Measurements from ENCODE around the gene TMEM101.
"Not testable (repeated sequence)": the region's sequence is repeated elsewhere in the genome, so short reads cannot be mapped to it uniquely, and the experiment has no call there.

The TMEM101 gene

DNA sequence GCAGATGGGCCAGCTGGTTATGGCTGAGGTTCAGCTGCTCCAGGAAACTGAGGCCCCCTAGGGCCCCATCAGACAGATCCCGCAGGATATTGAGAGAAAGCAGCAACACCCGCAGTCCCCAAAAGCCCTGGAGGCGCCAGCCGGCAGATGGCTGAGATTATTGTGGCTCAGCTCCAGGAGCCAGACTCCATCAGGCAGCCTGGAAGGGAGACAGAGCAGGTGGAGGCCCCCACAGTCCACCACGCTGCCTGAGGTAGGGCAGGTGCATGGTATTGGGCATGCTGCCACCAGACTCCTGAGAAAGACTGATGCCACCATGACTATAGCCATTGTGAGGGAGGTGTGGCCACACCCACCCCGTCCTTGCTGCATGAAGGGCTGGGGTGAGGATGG, 9.5 kb upstream of the TMEM101 start:
- DNase-seq (ENCODE audit: low read depth in 1 of 2, low spot score in 1 of 2): no peak

DNA sequence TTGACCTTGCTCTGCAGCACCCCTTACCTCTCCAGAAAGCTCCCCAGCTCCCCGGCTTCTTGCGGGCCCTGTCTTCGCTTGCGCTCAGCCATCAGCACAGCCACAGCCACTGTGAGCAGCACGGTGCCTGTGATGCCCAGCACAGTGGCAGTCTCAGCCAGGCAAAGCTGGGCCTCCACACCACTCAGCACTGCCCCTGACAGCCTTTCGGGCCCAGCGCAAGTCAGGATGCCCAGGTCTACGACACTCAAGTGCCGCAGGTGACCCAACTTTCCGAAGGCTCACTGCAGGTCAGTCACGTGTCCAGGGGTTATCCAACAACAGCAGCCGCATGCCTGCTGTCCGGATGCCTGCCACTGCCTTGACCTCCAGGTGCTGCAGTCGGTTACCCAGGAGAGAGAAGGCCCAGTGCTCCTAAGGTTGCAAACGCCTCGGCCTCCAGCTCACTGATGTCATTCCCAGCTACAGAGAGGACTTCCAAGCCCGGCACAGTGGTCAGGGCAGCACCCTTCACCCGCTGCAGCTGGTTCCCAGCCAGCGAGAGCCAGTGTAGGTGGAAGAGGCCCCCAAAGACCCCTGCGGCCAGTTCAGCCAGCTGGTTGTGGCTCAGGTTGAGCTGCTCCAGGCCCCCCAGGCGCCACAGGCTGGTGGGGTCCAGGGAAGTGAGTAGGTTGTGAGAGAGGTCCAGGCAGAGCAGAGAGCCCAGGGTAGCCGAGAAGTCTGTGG, 8.9 kb upstream of the TMEM101 start:
- DNase-seq (ENCODE audit: low read depth in 1 of 2, low spot score in 1 of 2): no peak

DNA sequence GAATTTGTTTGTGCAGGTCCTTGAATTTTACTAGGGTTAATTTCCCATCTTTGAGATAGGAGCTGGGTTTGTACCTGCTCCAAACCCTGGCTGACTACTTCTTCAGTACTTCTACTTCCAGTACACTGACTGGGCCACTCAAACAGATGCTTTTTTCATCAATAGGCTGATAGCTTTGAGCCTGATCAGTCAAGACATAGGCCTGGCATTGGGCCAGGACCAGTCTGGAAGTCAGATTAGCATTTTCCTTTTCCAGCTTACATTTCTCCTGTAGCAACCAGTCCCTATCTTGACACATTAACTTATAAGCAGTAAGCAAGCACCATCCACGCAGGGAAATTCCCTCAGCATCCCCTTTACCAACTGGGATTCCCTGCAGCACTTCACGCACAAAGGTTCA, 7.5 kb upstream of the TMEM101 start:
- no peak for DNase-seq (ENCODE audit: low read depth in 1 of 2, low spot score in 1 of 2)

DNA sequence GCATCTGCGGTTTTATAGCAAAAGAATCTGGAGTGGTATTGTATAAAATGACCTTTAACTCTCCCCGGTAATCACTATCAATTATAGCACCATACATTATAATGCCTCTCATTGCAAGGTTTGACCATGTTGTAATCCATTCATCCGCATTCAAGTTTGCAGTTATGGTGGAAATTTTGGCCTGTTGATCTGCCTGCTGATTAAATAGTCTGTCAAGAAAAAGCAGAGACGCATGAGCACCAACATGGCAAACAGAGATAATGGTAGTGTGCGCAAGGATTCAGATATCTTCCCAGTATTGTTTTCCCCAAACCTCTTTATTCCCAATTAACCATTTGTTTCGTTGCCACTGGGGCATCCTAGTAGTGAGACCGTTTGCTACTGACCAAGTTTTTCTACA, 6.5 kb upstream of the TMEM101 start:
- DNase-seq (ENCODE audit: low read depth in 1 of 2, low spot score in 1 of 2): not testable (repeated sequence)

DNA sequence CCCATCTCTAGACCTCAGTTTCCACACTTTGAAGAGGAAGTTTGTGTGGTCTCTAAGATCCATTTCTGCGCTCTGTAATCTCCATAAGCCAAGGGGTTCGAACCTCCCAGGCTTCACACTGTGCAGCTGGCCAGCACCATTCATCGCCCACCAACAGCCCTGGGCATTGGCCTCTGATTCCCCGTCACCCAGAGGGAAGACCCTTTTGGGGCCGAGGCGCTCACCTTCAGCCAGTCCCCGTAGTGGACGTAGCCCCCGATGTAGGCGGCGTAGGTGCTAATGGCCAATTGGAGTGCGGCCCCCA, 678 bp downstream of the TMEM101 start:
- no peak for DNase-seq (ENCODE audit: low read depth in 1 of 2, low spot score in 1 of 2)

DNA sequence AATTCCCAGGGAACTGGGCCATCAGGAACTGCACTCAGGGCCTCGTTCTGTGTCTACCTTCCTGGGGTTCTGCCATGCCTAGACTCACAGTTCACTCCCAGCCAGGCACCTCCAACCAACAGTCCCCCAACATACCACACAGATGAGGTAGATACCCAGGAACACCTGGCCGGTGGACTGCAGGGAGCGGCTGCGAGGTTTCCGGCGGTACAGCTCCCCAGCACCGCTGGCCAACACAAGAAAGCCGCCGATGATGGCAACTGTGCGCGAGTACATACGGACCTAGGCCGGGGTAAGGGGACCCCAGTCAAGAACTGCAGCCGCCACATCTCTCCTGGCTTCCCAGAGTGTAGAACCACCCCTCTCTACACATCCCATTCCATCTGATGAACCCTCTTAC, 1.9 kb downstream of the TMEM101 start:
- no peak for DNase-seq (ENCODE audit: low read depth in 1 of 2, low spot score in 1 of 2)

DNA sequence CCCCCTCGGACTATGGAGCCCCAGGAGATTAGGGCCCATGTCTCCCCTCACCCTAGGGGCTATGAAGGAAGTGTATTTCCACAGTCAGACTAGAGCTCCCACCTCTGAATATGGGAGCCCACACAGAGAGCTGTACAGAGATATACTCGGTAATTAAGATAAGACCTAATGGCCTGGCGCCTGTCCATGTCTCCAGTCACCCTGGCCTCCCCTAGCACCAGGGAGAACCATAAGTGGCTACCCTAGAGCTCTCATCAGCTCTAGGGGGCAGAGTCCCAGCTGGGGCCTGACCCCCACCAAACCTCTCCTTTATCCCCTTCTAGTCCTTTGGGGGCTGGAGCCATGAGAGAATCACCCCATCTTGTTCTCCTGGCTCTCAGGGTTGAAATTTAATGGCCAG, 2.4 kb downstream of the TMEM101 start:
- no peak for DNase-seq (ENCODE audit: low read depth in 1 of 2, low spot score in 1 of 2)

DNA sequence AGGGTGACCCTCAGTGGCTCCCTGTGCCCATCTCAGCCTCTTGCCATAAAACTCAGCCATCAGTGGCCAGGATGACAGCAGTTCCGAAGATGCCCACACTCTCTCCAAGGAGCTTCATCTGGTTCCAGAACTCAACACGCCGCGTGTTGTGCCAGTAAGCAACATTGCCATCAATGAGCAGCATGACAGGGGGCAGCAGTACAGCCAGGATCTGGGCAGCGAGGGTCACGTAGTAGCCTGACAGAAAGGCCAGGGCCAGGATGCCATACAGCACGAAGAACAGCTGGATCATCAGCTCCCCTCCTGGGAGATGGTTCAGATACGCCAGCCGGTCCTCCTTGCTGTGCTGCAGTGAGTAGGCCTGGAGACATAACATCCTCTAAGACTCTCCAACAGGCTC, 2.9 kb downstream of the TMEM101 start:
- no peak for DNase-seq (ENCODE audit: low read depth in 1 of 2, low spot score in 1 of 2)

DNA sequence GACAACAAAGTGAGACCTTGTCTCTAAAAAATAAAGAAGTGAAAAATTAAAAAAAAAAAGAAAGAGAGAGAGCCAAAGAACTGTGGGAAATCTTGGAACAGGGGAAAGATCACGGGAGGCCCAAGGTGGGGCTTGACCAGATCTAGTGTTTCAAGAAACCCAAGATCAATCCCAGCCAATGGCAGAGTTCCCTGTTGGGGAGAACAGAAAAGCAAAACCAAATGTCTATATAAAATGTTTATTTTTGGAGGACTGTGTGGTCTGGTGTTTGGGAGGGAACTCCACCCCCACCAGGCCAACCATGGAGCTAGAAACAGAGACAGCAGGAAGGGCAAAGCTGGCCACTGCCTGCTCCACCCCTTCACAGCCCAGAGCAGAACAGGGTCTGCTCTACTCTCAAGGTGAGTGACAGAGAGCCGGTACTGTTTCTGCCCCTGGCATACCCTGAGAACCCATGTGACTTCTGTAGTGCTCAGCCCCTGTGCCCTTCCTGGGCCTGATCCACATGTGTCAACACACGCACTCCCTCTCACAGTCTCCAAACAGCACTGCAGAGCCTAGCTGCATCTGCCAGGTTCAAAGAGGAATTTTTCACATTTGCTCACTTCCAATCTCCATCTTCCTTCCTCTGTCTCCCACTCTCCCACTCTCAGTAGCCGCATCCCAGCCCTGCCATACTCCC, 3.7 kb downstream of the TMEM101 start:
- DNase-seq (ENCODE audit: low read depth in 1 of 2, low spot score in 1 of 2): no peak

DNA sequence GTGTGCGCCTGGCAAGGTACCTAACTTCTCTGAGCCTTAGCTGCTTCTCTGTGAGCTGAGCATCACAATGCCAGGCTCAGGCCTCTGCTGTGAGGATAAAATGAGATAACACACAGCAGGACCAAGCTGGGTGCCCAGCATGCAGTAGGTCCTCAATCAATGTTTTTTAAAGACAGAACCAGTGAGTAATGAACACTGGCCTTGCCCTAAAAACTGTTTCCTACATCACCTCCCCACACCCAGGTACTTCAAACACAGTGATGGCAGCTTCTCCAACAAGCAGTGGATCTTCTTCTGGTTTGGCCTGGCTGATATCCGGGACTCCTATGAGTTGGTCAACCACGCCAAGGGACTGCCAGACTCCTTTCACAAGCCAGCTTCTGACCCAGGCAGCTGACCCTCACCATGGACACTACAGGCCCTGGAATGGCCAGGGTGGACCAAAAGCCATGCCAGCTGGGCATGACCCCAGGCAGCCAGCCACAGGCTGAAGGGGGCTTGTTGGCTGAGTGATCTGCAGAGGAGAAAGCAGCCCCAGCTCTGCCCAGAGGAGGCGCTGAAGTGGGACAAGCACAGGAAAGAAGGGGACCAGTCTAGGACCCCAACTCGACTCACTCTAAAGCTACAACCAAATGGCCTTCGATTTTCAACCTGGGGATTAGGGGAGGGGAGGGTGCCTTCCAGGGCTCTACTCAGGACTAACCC, 6.4 kb downstream of the TMEM101 start:
- no peak for DNase-seq (ENCODE audit: low read depth in 1 of 2, low spot score in 1 of 2)

DNA sequence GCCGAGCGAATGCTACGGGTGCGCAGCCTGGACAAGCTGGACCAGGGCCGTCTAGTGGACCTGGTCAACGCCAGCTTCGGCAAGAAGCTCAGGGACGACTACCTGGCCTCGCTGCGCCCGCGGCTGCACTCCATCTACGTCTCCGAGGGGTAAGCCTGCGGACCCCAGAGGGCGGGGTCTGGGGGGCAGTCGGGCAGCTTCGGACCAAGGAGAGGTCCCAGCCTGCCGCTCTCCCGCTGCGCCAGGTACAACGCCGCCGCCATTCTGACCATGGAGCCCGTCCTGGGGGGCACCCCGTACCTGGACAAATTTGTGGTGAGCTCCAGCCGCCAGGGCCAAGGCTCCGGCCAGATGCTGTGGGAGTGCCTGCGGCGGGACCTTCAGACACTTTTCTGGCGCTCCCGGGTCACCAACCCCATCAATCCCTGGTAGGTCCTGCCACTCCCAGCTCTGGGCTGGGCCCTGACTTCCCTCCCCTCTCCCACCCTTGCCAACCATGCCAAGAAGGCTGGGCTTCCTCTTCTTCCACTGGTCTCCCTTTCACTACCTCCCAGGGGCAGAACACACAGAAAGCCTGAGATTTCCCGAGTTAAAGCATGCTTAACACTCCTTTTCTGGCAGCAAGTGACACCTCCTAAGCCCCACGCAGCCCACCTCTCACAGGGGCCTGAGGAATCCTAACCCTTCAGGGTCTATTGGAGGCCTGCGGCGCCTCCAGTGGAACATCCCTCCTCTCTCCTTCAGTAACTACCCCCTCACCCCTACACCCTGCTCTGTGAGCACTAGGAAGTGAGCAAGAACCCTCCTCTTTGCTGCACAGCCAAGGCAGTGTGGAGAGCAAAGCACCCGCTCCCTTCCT, 7.2 kb downstream of the TMEM101 start:
- DNase-seq (ENCODE audit: low read depth in 1 of 2, low spot score in 1 of 2): no peak

DNA sequence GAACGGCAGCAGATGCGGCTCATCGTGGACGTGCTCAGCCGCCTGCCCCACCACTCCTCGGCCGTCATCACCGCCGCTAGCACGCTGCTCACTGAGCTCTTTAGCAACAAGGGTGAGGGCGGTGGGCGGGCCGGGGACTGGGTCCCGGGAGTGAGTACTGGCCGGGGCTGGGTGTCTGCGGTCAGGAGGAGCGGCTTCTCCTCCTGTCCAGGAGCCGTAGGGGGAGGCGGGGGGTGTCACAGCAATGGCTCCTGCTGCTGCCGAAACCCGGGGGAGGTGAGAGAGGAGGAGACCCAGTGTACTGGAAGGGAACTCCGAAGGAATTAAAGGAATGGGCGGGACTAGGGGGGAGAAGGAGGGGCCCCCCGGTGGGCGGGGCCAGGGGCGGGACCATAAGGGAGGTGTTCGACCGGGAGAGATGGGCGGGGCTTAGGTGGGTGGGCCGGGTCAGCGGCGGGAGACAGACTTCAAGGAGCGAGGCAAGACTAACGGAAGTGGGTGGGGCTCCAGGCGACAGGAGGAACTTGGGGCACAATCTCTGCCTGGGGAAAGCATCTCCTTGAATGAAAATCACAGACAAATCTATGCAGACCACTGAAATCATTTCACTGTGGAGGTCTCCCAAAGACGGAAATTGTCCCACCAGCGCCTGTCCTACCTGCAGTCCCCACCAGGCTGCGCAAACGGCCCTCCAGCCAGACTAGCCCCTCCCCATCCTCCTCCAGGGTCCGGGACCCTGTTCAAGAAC, 8.0 kb downstream of the TMEM101 start:
- DNase-seq (ENCODE audit: low read depth in 1 of 2, low spot score in 1 of 2): peak; percentile 92 to 97

DNA sequence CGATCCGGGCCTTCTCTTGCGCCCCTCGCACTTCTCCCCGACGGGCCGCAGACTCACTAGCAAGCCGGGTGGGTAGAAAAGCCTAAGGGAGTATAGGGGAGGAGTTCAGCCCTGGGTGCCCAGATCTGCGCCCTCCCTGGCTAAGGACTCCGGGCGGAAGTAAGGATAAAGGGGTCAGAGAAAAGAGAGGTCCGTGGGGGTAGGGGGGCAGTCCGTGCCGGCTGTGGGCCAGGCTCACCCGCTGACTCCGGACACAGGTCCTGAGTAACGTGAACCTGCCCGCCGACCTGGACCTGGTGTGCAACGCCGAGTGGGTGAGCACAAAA, 8.5 kb downstream of the TMEM101 start:
- DNase-seq (ENCODE audit: low read depth in 1 of 2, low spot score in 1 of 2): no peak

DNA sequence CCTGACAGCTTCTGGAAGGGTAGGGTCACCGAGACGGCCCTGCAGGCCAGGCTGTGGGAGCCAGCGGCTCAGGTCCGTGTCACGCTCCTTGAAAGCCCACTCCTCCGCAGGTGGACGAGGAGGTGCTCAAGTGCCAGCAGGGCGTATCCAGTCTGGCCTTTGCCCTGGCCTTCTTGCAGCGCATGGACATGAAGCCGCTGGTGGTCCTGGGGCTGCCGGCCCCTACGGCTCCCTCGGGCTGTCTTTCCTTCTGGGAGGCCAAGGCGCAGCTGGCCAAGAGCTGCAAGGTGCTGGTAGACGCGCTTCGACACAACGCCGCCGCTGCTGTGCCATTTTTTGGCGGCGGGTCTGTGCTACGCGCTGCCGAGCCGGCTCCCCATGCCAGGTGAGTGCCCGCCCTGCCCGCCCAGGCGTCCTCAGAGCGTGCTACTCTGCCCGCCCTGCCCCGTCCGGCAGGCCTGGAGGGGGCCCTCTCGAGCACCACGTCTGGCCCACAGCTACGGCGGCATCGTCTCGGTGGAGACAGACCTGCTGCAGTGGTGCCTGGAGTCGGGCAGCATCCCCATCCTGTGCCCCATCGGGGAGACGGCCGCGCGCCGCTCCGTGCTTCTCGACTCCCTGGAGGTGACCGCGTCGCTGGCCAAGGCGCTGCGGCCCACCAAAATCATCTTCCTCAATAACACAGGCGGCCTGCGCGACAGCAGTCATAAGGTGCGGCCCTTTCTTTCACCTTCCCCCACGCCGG, 9.1 kb downstream of the TMEM101 start:
- no peak for DNase-seq (ENCODE audit: low read depth in 1 of 2, low spot score in 1 of 2)

DNA sequence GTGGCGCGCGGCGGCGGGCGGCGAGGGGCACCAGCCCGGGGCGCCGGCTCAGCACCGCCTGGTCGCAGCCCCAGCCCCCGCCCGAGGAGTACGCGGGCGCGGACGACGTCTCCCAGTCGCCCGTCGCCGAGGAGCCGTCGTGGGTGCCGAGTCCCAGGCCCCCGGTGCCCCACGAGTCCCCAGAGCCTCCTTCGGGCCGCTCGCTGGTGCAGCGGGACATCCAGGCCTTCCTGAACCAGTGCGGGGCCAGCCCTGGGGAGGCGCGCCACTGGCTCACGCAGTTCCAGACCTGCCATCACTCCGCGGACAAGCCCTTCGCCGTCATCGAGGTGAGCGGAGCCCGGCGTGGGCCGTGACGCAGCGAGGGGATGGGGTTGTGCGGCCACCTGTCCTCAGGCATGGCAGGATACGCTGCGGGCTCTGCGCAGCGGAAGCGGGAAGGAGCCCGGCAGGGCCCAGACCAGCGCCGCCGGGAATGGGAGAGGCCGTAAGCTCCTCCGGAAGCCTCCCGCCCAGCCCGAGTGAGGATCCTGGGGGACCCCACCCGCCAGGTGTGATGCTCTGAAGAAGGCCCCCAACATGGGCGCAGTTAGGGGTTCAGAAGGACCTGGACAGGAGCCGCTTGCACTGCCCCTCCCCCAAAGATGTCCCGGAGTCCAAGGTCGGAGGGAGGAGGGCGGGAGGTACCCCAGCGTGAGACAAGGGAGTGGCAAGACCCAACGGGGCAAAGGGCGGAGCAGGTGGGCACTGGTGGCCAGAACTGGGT, 9.8 kb downstream of the TMEM101 start:
- no peak for DNase-seq (ENCODE audit: low read depth in 1 of 2, low spot score in 1 of 2)

DNA sequence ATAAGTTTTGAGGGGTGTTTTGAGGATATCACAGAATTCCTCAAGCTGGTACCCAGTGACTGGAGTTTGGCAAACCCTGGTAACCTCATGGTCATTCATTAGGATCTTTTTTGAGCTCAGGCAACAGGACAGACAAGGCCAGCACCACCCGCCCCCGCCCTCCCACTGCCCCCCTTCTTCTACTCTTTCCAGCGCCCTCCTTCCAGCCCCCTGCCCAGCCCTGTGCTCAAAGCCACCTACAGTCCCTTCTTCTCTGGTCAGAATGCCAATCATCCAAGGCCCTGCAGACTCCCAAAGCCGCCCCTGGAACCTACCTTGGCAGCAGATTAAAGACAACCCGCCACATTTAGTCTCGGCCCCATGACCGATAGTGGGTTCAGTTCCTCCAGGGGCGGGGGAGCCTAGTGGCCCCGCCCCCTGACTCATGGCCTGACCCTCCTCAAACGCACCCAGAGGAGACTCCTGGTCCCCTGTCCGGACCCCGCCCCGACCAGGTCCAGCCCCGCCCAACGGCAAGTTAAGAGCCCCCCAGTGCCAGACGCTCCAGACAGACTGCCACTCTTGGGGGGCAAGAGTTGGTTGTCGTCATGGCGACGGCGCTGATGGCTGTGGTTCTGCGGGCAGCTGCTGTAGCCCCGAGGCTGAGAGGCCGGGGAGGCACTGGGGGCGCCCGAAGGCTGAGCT, 10.5 kb downstream of the TMEM101 start, which contains the start of gene NAGS:
TSS of gene NAGS (plus strand) at position 546 of the 684 bp plus-strand sequence. CDS start at position 588, 42 bp downstream.
- no peak for DNase-seq (ENCODE audit: low read depth in 1 of 2, low spot score in 1 of 2)

DNA sequence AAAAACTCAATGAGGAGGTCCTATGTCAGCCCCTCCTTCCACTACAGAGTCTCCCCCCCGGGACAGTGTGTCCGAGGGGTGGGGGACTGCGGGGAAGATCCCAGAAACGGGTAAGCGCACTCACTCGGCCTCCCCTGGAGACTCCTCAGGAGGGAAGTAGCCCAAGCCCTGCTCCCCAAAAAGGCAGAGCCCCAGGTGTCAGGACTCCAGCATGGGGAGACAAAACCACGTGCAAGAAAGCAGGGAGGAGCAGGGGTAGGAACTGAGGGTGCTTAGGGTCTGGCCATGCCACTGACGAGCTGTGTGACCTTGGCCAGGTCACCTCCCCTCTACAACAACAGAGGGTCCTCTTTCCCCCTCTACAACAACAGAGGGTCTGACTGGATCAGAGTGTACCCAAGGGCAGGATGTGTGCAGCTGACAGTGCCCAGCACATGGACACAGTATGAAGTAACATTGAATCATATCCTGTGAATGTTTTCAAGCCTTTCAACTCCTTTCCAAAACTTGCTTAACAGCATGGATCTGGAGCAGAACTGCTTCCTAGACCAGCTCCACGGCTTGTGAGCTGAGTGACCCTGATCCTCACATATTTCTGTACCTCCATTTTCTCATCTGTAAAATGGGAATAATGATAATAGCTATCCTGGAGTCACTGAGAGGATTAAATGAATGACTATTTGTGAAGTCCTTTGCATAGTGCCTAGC, 12.5 kb downstream of the TMEM101 start:
- no peak for DNase-seq (ENCODE audit: low read depth in 1 of 2, low spot score in 1 of 2)

DNA sequence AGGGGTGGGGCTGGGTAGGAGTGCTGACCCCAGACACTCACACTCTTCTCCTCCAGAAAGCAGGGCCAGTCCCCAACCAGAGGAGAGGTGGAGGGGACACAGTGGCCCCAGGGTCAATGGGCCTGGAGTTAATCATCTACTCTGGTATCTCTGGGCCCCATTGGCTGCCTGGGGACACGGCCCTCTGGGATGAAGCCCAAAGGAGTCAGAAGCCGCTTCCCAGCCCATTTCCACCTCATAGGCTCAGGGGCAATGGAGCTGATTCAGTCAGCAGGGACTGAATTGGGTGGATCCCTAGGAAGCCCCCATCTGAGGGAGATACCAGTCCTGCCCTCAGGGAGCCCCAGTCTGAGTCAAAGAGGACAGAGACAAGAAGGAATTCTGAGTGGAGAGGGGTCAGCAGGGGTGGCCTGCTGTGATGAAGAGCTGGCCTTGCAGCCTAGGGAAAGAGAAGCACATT, 13.3 kb downstream of the TMEM101 start:
- no peak for DNase-seq (ENCODE audit: low read depth in 1 of 2, low spot score in 1 of 2)
